Measurements from ENCODE around the gene DNAI1.
"Not testable (repeated sequence)": the region's sequence is repeated elsewhere in the genome, so short reads cannot be mapped to it uniquely, and the experiment has no call there.

DNAI1 gene

GRCh38 chr9:34475097-34475496 lies 16.5 kb downstream of the DNAI1 start:
- no peak for DNase-seq (ENCODE audit: low read depth)
- TF ChIP-seq CTCF (IDR thresholded peaks at IDR 0.05; ENCODE audit: insufficient read depth, low read depth, low read length, missing control alignments): no peak

DNA sequence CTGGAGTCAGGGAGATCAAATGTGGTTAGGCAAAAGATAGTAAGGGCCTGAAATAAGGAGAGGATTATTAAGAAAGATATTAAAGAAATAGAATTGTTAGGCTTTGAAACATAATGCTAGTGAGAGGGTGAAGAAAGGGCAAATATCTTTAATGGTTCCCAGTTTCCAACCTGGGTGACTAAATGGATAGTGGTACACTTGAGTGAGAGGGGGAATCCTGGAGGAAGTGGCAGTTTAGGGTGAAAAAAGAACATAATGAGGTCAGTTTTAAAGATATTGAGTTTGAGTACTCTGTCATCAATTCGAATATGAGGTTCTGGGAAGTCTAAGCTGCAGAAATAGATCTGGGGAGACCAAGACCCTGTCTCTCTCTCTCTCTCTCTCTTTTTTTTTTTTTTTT lies 18.9 kb downstream of the DNAI1 start:
- DNase-seq (ENCODE audit: low read depth): no peak
- TF ChIP-seq CTCF (IDR thresholded peaks at IDR 0.05; ENCODE audit: insufficient read depth, low read depth, low read length, missing control alignments): no peak
- no peak overlapping the region for H3K4me3 ChIP-seq (ENCODE audit: low read depth, low read length)

More at GRCh38 chr9:34475097-34475496, 16.5 kb downstream of the DNAI1 start:
- no peak overlapping the region for H3K4me3 ChIP-seq (ENCODE audit: low read depth, low read length)

DNA sequence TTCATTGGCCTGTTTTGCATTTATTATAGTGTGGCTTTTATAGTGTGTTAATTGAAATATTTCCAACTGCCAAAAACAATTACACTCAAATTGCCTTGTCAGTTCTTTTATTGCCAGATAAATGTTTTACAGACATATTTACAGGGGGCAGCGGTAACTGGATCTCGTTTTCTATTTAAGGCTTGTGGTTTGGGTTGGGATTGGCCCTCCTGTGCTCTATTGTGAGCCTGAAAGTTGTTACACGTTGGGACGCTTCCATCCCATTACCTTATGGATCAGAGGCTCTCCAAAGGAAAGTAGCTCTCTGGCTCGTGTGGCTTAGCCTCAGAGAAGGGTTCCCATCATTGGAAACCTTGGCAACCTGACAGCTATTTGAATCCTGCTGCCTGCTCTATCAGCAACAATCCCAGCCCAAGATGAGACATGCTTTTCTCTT lies 20.8 kb downstream of the DNAI1 start:
- TF ChIP-seq CTCF (IDR thresholded peaks at IDR 0.05; ENCODE audit: insufficient read depth, low read depth, low read length, missing control alignments): no peak
- no peak overlapping the region for H3K4me3 ChIP-seq (ENCODE audit: low read depth, low read length)
- no peak for DNase-seq (ENCODE audit: low read depth)

DNA sequence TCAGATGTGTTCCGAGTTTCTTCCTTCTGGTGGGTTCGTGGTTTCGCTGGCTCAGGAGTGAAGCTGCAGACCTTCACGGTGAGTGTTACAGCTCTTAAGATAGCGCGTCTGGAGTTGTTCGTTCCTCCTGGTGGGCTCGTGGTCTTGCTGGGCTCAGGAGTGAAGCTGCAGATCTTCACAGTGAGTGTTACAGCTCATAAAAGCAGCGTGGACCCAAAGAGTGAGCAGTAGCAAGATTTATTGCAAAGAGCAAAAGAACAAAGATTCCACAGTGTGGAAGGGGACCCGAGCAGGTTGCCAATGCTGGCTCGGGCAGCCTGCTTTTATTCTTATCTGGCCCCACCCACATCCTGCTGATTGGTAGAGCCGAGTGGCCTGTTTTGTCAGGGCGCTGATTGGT lies 23.0 kb downstream of the DNAI1 start:
- not testable (repeated sequence) for DNase-seq (ENCODE audit: low read depth)

GRCh38 chr9:34482746-34483145 lies 24.1 kb downstream of the DNAI1 start:
- not testable (repeated sequence) for H3K4me3 ChIP-seq (ENCODE audit: low read depth, low read length)

More for the DNA sequence above, 23.0 kb downstream of the DNAI1 start:
- H3K4me3 ChIP-seq (ENCODE audit: low read depth, low read length): not testable (repeated sequence)

DNA sequence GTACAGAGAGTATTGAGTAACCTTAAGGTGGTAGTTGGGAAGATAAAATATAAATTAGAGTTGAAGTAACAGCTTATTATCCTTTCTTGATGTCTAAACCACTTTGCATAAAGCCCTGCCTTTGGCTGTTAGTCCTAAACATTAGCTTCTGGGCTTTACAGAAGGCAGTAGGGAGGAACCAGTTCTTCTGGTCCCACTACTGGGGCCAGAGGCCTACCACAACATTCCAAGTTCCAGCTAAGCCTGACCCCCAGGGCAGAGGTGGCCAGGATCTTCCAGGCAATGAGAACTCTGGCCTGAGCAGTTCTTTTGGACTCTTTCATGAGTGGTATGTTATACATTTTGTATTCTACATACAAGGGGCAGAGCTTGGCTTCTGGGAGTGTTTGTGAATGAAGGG lies 26.1 kb downstream of the DNAI1 start:
- DNase-seq (ENCODE audit: low read depth): no peak
- no peak for TF ChIP-seq CTCF (IDR thresholded peaks at IDR 0.05; ENCODE audit: insufficient read depth, low read depth, low read length, missing control alignments)
- H3K4me3 ChIP-seq (ENCODE audit: low read depth, low read length): no peak overlapping the region

More at GRCh38 chr9:34482746-34483145, 24.1 kb downstream of the DNAI1 start:
- not testable (repeated sequence) for DNase-seq (ENCODE audit: low read depth)

DNA sequence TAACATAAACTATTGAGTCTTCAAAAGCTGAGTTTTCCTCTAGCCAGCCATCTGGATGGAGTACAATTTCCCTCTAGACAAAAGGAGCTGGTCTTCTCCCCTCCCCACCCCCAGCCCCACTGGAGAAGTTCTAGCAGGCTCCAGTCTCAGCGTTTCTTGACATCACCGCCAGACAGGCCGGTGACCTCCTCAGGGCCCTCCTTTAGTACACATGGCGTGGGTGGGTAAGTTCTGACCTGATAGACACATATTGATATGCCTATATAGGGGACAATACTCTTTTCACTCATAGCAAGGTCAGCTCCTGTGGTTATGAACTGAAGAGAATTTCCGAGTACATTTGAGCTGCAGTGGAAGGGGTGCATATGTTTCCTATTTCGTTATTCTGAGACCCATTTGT lies 27.2 kb downstream of the DNAI1 start:
- H3K4me3 ChIP-seq (ENCODE audit: low read depth, low read length): no peak overlapping the region
- TF ChIP-seq CTCF (IDR thresholded peaks at IDR 0.05; ENCODE audit: insufficient read depth, low read depth, low read length, missing control alignments): no peak
- no peak for DNase-seq (ENCODE audit: low read depth)

GRCh38 chr9:34486572-34486971 lies 28.0 kb downstream of the DNAI1 start:
- no peak for DNase-seq (ENCODE audit: low read depth)
- H3K4me3 ChIP-seq (ENCODE audit: low read depth, low read length): no peak overlapping the region
- TF ChIP-seq CTCF (IDR thresholded peaks at IDR 0.05; ENCODE audit: insufficient read depth, low read depth, low read length, missing control alignments): no peak

Data from GM12865 (cell line).